ENCODE measurements around the gene ABCB8. TPM values are rescaled to one million over a fixed set of nuclear protein-coding genes. Genes with fewer than 3 reads are reported as not detected.

The ABCB8 gene
- total RNA-seq, 5 donors from 2014 or later (not counting 1 experiment from before 2014, with no cell fraction given): 72.4 to 83.0 (median 74.8) TPM

DNA sequence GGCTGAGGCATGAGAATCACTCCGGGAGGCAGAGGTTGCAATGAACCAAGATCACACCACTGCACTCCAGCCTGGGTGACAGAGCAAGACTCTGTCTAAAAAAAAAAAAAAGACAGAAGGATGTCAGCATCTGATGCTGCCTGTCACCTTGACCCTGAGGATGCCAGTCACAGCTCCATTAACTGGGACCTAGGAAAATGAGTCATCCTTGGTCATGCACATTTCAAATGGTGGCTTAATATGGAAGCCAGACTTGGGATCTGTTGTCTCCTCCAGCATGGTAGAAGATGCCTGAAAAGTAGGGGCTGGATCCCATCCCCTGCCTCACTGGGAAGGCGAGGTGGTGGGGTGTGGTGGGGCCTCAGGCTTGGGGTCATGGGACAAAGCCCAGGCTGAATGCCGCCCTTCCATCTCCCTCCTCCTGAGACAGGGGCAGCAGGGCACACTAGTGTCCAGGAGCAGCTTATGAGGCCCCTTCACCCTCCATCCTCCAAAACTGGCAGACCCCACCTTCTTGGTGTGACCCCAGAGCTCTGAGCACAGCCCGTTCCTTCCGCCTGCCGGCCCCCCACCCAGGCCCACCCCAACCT is 36.1 kb upstream of the ABCB8 start:
- H3K9me3 Mint-ChIP-seq: peaks cover 5 to 17% (median 14%) of the 10 kb centered on the region in 3 donors
- no peak for DNase-seq
- 78% methylated on average over 4 of the region's 6 CpGs for WGBS (ENCODE audit: insufficient coverage)
- no peak overlapping the region for H3K4me3 ChIP-seq (ENCODE audit: control insufficient read depth in 1 of 2, extremely low read depth in 1 of 2, low read length in 1 of 2)
- no peaks in the 10 kb centered on the region for H3K9me3 ChIP-seq
- H3K27ac ChIP-seq (ENCODE audit: low read length): no peak overlapping the region
- ChIA-PET POLR2A (interaction anchor here in 1 of 2 donors (0.6 to 0.7 kb wide), 2 partner anchors 27 to 90 kb away, joined by 3 to 4 read pairs; no protein-coding TSS in a partner anchor), CTCF (interaction anchor here in 1 of 2 donors (0.6 kb wide), 1 partner anchor 178 kb away, joined by 5 read pairs; no protein-coding TSS in a partner anchor)
- peaks cover 32 to 42% (median 41%) of the 10 kb centered on the region in 3 donors for H3K4me1 Mint-ChIP-seq
- no peak overlapping the region for H3K27ac Mint-ChIP-seq
- peaks cover 0 to 3% of the 10 kb centered on the region in 2 donors for H3K27me3 Mint-ChIP-seq
- H3K4me1 ChIP-seq (ENCODE audit: control insufficient read depth in 1 of 2, extremely low read depth in 1 of 2, insufficient read depth in 2 of 2, low read length in 2 of 2): peaks cover 26 to 48% of the 10 kb centered on the region in 2 experiments
- H3K4me3 Mint-ChIP-seq: no peak overlapping the region
- H3K36me3 Mint-ChIP-seq: peaks cover 11% of the 10 kb centered on the region
- no peaks in the 10 kb centered on the region for H3K36me3 ChIP-seq (ENCODE audit: control insufficient read depth in 2 of 2, extremely low read depth in 1 of 2, insufficient read depth in 1 of 2, low read length in 1 of 2)
- ATAC-seq (replicated peaks in 1 of 4): no peak
- peaks cover 0 to 39% of the 10 kb centered on the region in 2 experiments for H3K27me3 ChIP-seq (replicated peaks in 1 of 2; ENCODE audit: control insufficient read depth in 2 of 2, extremely low read depth in 1 of 2, insufficient read depth in 2 of 2, low read length in 1 of 2)

DNA sequence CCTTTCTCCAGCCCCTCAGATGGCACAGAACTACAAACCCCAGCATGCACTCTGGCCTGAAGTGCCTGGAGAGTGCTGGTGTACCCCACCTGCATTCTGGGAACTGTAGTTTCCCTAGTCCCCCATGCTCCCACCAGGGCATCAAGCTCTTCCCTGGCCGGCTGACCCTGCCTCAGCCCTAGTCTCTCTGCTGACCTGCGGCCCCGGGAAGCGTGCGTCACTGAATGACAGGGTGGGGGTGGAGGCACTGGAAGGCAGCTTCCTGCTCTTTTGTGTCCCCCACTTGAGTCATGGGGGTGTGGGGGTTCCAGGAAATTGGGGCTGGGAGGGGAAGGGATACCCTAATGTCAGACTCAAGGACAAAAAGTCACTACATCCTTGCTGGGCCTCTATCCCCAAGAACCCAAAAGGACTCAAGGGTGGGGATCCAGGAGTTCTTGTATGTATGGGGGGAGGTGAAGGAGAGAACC is 35.4 kb upstream of the ABCB8 start:
- H3K27me3 ChIP-seq (replicated peaks in 1 of 2; ENCODE audit: control insufficient read depth in 2 of 2, extremely low read depth in 1 of 2, insufficient read depth in 2 of 2, low read length in 1 of 2): peaks cover 0 to 41% of the 10 kb centered on the region in 2 experiments
- peak in 2 of 35 experiments; percentile 33 to 51 for DNase-seq
- no peak overlapping the region for H3K27ac Mint-ChIP-seq

DNA sequence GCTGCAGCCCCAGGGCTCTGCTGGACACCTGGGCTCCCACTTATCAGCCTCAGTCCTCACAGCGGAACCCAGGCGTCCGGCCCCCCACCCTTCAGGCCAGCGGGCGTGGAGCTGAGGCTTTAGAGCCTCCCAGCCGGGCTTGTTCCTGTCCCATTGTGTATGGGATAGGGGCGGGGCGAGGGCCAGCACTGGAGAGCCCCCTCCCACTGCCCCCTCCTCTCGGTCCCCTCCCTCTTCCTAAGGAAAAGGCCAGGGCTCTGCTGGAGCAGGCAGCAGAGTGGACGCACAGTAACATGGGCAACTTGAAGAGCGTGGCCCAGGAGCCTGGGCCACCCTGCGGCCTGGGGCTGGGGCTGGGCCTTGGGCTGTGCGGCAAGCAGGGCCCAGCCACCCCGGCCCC is 34.7 kb upstream of the ABCB8 start:
- Histone ChIP-seq H3K9me3 (no peaks in the 10 kb centered on the region), H3K36me3 (ENCODE audit: control insufficient read depth in 2 of 2, extremely low read depth in 1 of 2, insufficient read depth in 1 of 2, low read length in 1 of 2) (no peaks in the 10 kb centered on the region), H3K4me1 (ENCODE audit: control insufficient read depth in 1 of 2, extremely low read depth in 1 of 2, insufficient read depth in 2 of 2, low read length in 2 of 2) (peaks cover 23 to 48% of the 10 kb centered on the region in 2 experiments), H3K4me3 (ENCODE audit: control insufficient read depth in 1 of 2, extremely low read depth in 1 of 2, low read length in 1 of 2) (no peak overlapping the region), H3K27me3 (replicated peaks in 1 of 2; ENCODE audit: control insufficient read depth in 2 of 2, extremely low read depth in 1 of 2, insufficient read depth in 2 of 2, low read length in 1 of 2) (peaks cover 0 to 43% of the 10 kb centered on the region in 2 experiments), H3K27ac (ENCODE audit: low read length) (no peak overlapping the region)
- Mint-ChIP-seq H3K27ac (peak overlapping the region in 1 of 2 donors; percentile 77), H3K9me3 (peaks cover 5 to 17% (median 14%) of the 10 kb centered on the region in 3 donors), H3K27me3 (peaks cover 0 to 6% of the 10 kb centered on the region in 2 donors), H3K4me1 (peaks cover 36 to 45% (median 44%) of the 10 kb centered on the region in 3 donors), H3K4me3 (peak overlapping the region in 1 of 3 donors; percentile 62), H3K36me3 (peaks cover 11% of the 10 kb centered on the region)
- 81% methylated on average over 6 of the region's 14 CpGs for WGBS (ENCODE audit: insufficient coverage)
- CTCF ChIA-PET: interaction anchor here (0.5 to 1.1 kb wide), 3 partner anchors 16 to 112 kb away, joined by 3 read pairs; no protein-coding TSS in a partner anchor
- POLR2A ChIA-PET: no interaction called here
- no peak for ATAC-seq (replicated peaks in 1 of 4)
- no peak for DNase-seq

More for the DNA sequence above, 35.4 kb upstream of the ABCB8 start:
- Mint-ChIP-seq H3K9me3 (peaks cover 5 to 17% (median 14%) of the 10 kb centered on the region in 3 donors), H3K36me3 (peaks cover 11% of the 10 kb centered on the region), H3K4me1 (peaks cover 36 to 45% (median 44%) of the 10 kb centered on the region in 3 donors), H3K27me3 (peaks cover 0 to 6% of the 10 kb centered on the region in 2 donors), H3K4me3 (no peak overlapping the region)
- no peaks in the 10 kb centered on the region for H3K9me3 ChIP-seq
- ChIA-PET POLR2A (interaction anchor here in 1 of 2 donors (0.7 kb wide), 1 partner anchor 27 kb away, joined by 3 read pairs; no protein-coding TSS in a partner anchor), CTCF (interaction anchor here in 1 of 2 donors (0.6 kb wide), 1 partner anchor 178 kb away, joined by 5 read pairs; no protein-coding TSS in a partner anchor)
- H3K36me3 ChIP-seq (ENCODE audit: control insufficient read depth in 2 of 2, extremely low read depth in 1 of 2, insufficient read depth in 1 of 2, low read length in 1 of 2): no peaks in the 10 kb centered on the region
- ATAC-seq (replicated peaks in 1 of 4): peak in 2 of 4 experiments; percentile 40 to 67
- H3K27ac ChIP-seq (ENCODE audit: low read length): no peak overlapping the region
- no CpG with 5 or more reads among the region's 5 CpGs for WGBS (ENCODE audit: insufficient coverage)
- H3K4me3 ChIP-seq (ENCODE audit: control insufficient read depth in 1 of 2, extremely low read depth in 1 of 2, low read length in 1 of 2): no peak overlapping the region
- H3K4me1 ChIP-seq (ENCODE audit: control insufficient read depth in 1 of 2, extremely low read depth in 1 of 2, insufficient read depth in 2 of 2, low read length in 2 of 2): peaks cover 25 to 48% of the 10 kb centered on the region in 2 experiments

DNA sequence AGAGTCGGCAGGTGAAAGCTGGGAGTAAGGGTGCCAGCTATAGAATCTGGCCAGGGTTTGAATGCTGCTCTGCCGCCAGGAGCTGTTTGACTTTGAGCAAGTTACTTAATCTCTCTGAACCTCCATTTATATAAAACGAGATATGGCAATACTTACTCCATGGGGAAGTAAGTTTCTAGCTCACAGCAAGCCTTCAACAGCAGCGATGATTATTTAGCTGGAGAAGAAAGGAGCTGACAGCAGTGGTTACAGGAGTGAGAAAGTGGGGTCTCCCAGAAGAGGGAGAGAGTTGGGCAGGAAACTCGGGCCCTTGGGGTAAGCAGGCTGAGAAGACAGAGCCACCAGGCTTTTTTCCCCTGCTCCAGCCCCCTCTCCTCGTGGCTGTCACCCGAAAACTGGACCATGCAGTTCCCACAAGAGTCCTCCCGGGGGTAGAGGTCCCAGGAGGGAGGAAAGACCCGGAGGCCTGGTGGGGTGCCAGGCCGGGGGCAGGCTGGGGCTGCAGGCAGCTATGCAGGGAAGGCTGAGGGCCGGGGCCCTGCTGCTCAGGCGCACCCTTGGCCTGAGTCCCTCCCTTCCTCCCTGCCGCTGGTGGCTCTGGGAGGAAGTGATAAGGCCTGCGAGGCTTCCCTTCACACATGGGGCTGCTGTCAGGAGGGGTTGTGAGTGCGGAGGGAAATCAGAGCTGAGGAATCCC is 34.0 kb upstream of the ABCB8 start:
- DNase-seq (peak in 2 of 35 experiments; percentile 38 to 49), ATAC-seq (replicated peaks in 1 of 4) (peak; percentile 61 to 84 (median 74))
- Histone ChIP-seq H3K27me3 (replicated peaks in 1 of 2; ENCODE audit: control insufficient read depth in 2 of 2, extremely low read depth in 1 of 2, insufficient read depth in 2 of 2, low read length in 1 of 2) (peaks cover 0 to 42% of the 10 kb centered on the region in 2 experiments), H3K4me1 (ENCODE audit: control insufficient read depth in 1 of 2, extremely low read depth in 1 of 2, insufficient read depth in 2 of 2, low read length in 2 of 2) (peaks cover 23 to 49% of the 10 kb centered on the region in 2 experiments), H3K36me3 (ENCODE audit: control insufficient read depth in 2 of 2, extremely low read depth in 1 of 2, insufficient read depth in 1 of 2, low read length in 1 of 2) (no peaks in the 10 kb centered on the region), H3K9me3 (no peaks in the 10 kb centered on the region), H3K4me3 (ENCODE audit: control insufficient read depth in 1 of 2, extremely low read depth in 1 of 2, low read length in 1 of 2) (peak overlapping the region in 1 of 2 donors; percentile 3), H3K27ac (ENCODE audit: low read length) (peak overlapping the region; percentile 56)
- H3K9me3 Mint-ChIP-seq: peaks cover 5 to 17% (median 14%) of the 10 kb centered on the region in 3 donors
- ChIA-PET POLR2A (no interaction called here), CTCF (interaction anchor here (0.5 to 1.2 kb wide), 10 partner anchors 8 to 111 kb away, joined by 3 to 4 read pairs (median 3); no protein-coding TSS in a partner anchor)
- H3K36me3 Mint-ChIP-seq: peaks cover 11% of the 10 kb centered on the region
- H3K27ac Mint-ChIP-seq: peak overlapping the region; percentile 77 to 80
- 94% methylated on average over 4 of the region's 15 CpGs for WGBS (ENCODE audit: insufficient coverage)
- peaks cover 0 to 6% of the 10 kb centered on the region in 2 donors for H3K27me3 Mint-ChIP-seq
- peaks cover 39 to 45% (median 40%) of the 10 kb centered on the region in 3 donors for H3K4me1 Mint-ChIP-seq
- H3K4me3 Mint-ChIP-seq: peak overlapping the region in 1 of 3 donors; percentile 62

DNA sequence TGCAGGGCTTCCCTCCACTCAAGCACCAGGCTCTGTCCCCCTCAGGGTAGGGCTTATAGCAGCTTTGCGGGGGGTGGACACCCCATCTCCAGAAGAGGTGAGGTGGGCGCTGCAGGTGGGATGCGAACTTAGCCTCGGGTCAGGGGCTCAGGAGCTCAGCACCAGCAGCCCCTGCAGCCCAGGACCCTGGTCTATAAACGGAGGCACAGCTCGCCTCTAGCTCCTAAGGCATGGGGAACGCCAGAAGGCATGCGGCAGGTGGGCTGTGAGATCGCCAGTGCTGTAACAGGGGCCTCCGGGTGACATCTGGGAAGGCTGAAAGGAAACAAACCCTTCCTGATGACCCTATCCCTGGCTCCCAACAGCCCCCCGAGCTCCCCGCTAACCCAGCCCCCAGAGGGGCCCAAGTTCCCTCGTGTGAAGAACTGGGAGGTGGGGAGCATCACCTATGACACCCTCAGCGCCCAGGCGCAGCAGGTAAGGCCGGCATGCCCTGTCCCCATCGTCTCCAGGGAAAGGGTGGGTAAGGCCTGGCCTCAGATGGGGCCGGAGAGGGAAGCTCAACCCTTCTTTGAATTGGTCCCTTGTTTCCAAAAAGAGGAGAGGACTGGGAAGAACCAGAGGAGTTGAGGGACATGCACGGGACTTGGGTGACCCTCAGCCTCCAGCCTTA is 33.3 kb upstream of the ABCB8 start:
- Histone ChIP-seq H3K4me3 (ENCODE audit: control insufficient read depth in 1 of 2, extremely low read depth in 1 of 2, low read length in 1 of 2) (peak overlapping the region in 1 of 2 donors; percentile 19), H3K9me3 (no peaks in the 10 kb centered on the region), H3K4me1 (ENCODE audit: control insufficient read depth in 1 of 2, extremely low read depth in 1 of 2, insufficient read depth in 2 of 2, low read length in 2 of 2) (peaks cover 23 to 56% of the 10 kb centered on the region in 2 experiments), H3K36me3 (ENCODE audit: control insufficient read depth in 2 of 2, extremely low read depth in 1 of 2, insufficient read depth in 1 of 2, low read length in 1 of 2) (no peaks in the 10 kb centered on the region), H3K27ac (ENCODE audit: low read length) (peak overlapping the region; percentile 56), H3K27me3 (replicated peaks in 1 of 2; ENCODE audit: control insufficient read depth in 2 of 2, extremely low read depth in 1 of 2, insufficient read depth in 2 of 2, low read length in 1 of 2) (peaks cover 0 to 35% of the 10 kb centered on the region in 2 experiments)
- Mint-ChIP-seq H3K27me3 (peaks cover 0 to 6% of the 10 kb centered on the region in 2 donors), H3K27ac (peak overlapping the region; percentile 69 to 80), H3K4me3 (peak overlapping the region in 1 of 3 donors; percentile 62), H3K36me3 (peaks cover 11% of the 10 kb centered on the region), H3K4me1 (peaks cover 39 to 47% (median 40%) of the 10 kb centered on the region in 3 donors), H3K9me3 (peaks cover 5 to 15% (median 11%) of the 10 kb centered on the region in 3 donors)
- CTCF ChIA-PET: interaction anchor here (0.5 to 1.2 kb wide), 7 partner anchors 9 to 24 kb away, joined by 3 to 4 read pairs (median 3); no protein-coding TSS in a partner anchor
- POLR2A ChIA-PET: interaction anchor here in 1 of 2 donors (0.5 to 0.6 kb wide), 2 partner anchors 66 to 429 kb away, joined by 3 to 4 read pairs; no protein-coding TSS in a partner anchor
- WGBS (ENCODE audit: insufficient coverage): 64% methylated on average over 11 of the region's 19 CpGs
- DNase-seq: no peak
- ATAC-seq (replicated peaks in 1 of 4): no peak
